GM19240 (cell line): ENCODE measurements around the gene CTSD.

Experiments used
- DNase-seq: peaks from one replicate; pipeline ENCODE4 v3.0.0; 2011; ENCODE audit warnings: low spot score; ENCODE audit not compliant: insufficient read length

CTSD gene

GRCh38 chr11:1756791-1757771, 6.6 kb downstream of the CTSD start:
- no peak for DNase-seq

GRCh38 chr11:1755692-1756561, 7.8 kb downstream of the CTSD start:
- DNase-seq, result no peak

- DNase-seq, result no peak
Observed at GRCh38 chr11:1755344-1755691, 8.4 kb downstream of the CTSD start.

GRCh38 chr11:1754376-1755150, 9.2 kb downstream of the CTSD start:
- no peak for DNase-seq

- DNase-seq, result no peak
Observed at GRCh38 chr11:1753929-1754305, 9.8 kb downstream of the CTSD start.

GRCh38 chr11:1753229-1753928, 10.3 kb downstream of the CTSD start:
- no peak for DNase-seq

GRCh38 chr11:1752907-1753228, 10.9 kb downstream of the CTSD start:
- no peak for DNase-seq

- no peak for DNase-seq
Observed at GRCh38 chr11:1751999-1752906, 11.5 kb downstream of the CTSD start.

- no peak for DNase-seq
Observed at GRCh38 chr11:1751531-1751921, 12.2 kb downstream of the CTSD start.

- no peak for DNase-seq
Observed at GRCh38 chr11:1750840-1751530, 12.7 kb downstream of the CTSD start.

- DNase-seq, result no peak
Observed at GRCh38 chr11:1750481-1750839, 13.3 kb downstream of the CTSD start, which contains the start of gene IFITM10. Gene IFITM10, minus strand, starts transcription at chr11:1750595. Its CDS starts 153 bp downstream, at chr11:1750442.

- DNase-seq, result no peak
Observed at GRCh38 chr11:1749395-1750351, 14.1 kb downstream of the CTSD start.

GRCh38 chr11:1748636-1749394, 14.9 kb downstream of the CTSD start:
- DNase-seq, result no peak

GRCh38 chr11:1747753-1748635, 15.7 kb downstream of the CTSD start:
- no peak for DNase-seq

GRCh38 chr11:1746956-1747752, 16.6 kb downstream of the CTSD start:
- DNase-seq, result no peak

- DNase-seq, result no peak
Observed at GRCh38 chr11:1746511-1746931, 17.2 kb downstream of the CTSD start.
